HCT116 (cell line): ENCODE data around the gene STX1B. TPM values are rescaled to one million over a fixed set of nuclear protein-coding genes. Genes with fewer than 3 reads are reported as not detected.

ENCODE experiments used
- ATAC-seq: fragments of 200-7000 bp; cut with Tn5 transposase; 2 replicates; pipeline ENCODE4 v1.9.1; 2020; ENCODE audit warnings: mild to moderate bottlenecking, moderate library complexity
- BruUV-seq: library from RNA; stranded (reverse); fragments of 400-500 nt; replicated peaks from 2 replicates; lab custom pipeline; 2021; lab: Mats Ljungman, UMichigan
- CTCF ChIA-PET: fragments of 300-600 bp; sonication (Branson Sonifier 250); formaldehyde crosslinking; loops from one replicate; lab custom pipeline; 2021; ENCODE audit warnings: antibody characterized with exemption; lab: Charles Lee
- POLR2A ChIA-PET: fragments of 300-600, 350-600 bp; sonication (Branson Sonifier 250); formaldehyde crosslinking; loops from one replicate; lab custom pipeline; 2021; ENCODE audit warnings: antibody characterized with exemption; lab: Charles Lee
- RAD21 ChIA-PET, 2 experiments: fragments of 300-600 bp; sonication (Branson Sonifier 250); formaldehyde crosslinking; loops; one replicate each; lab custom pipeline; 2023; ENCODE audit warnings: low total read pairs in 2 of 2; ENCODE audit not compliant: uncharacterized antibody in 2 of 2, unreplicated experiment in 2 of 2, low non-redundant PET in 1 of 2; lab: Charles Lee
- DNase-seq: peaks from one replicate; pipeline ENCODE4 v3.0.0-alpha.2; 2010; ENCODE audit warnings: low read depth, low spot score
- H2AFZ ChIP-seq: fragments of 200-600 bp; shearing (Covaris generic), sonication (generic); 2 replicates; pipeline ENCODE4 v1.6.1; 2017; ENCODE audit warnings: low read depth, mixed run types, mixed read lengths, antibody characterized with exemption, low read length; ENCODE audit not compliant: poor library complexity, severe bottlenecking
- H3K27ac ChIP-seq: 2 replicates; pipeline ENCODE4 v1.5.1; 2012; ENCODE audit warnings: low read depth, low read length
- H3K27me3 ChIP-seq: fragments of 200-600 bp; sonication (generic); 2 replicates; pipeline ENCODE4 v1.6.1; 2016; ENCODE audit warnings: mixed run types, low read length, mixed read lengths; ENCODE audit not compliant: insufficient read depth
- H3K36me3 ChIP-seq, 2 experiments: fragments of 200-500 bp in 1 of 2; fragments of 200-600 bp in 1 of 2; sonication (Bioruptor generic) in 1 of 2; sonication (generic) in 1 of 2; 2 replicates each; pipeline versions ENCODE4 v1.5.1 to v1.6.1; 2014 to 2016; ENCODE audit warnings: low read length in 2 of 2, inconsistent platforms in 1 of 2, mixed read lengths in 1 of 2, mixed run types in 1 of 2; ENCODE audit not compliant: insufficient read depth in 2 of 2, control insufficient read depth in 1 of 2
- H3K4me1 ChIP-seq, 2 experiments: fragments of 200-600 bp in 1 of 2; sonication (generic) in 1 of 2; 2 replicates each; pipeline versions ENCODE4 v1.5.1 to v1.6.1; 2012 to 2017; ENCODE audit warnings: low read length in 2 of 2, inconsistent platforms in 1 of 2, mild to moderate bottlenecking in 1 of 2, mixed read lengths in 1 of 2, mixed run types in 1 of 2, moderate library complexity in 1 of 2; ENCODE audit not compliant: insufficient read depth in 2 of 2, control insufficient read depth in 1 of 2
- H3K4me2 ChIP-seq: fragments of 200-600 bp; sonication (generic); 2 replicates; pipeline ENCODE4 v1.6.1; 2017; ENCODE audit warnings: mixed run types, low read length, mixed read lengths
- H3K4me3 ChIP-seq, 2 experiments: fragments of 200-600 bp in 1 of 2; sonication (generic) in 1 of 2; replicated peaks in 1 of 2; 2 replicates each; pipeline ENCODE4 v1.5.1; 2011 to 2016; ENCODE audit warnings: low read length in 2 of 2, control low read depth in 1 of 2, low read depth in 1 of 2, mild to moderate bottlenecking in 1 of 2, mixed read lengths in 1 of 2, mixed run types in 1 of 2
- H3K79me2 ChIP-seq: fragments of 200-600 bp; sonication (generic); 2 replicates; pipeline ENCODE4 v1.6.1; 2017; ENCODE audit warnings: mild to moderate bottlenecking, mixed run types, low read length, moderate library complexity, mixed read lengths; ENCODE audit not compliant: insufficient read depth
- H3K9ac ChIP-seq: fragments of 200-600 bp; sonication (generic); 2 replicates; pipeline ENCODE4 v1.6.1; 2016; ENCODE audit warnings: low read length, mixed read lengths
- H3K9me2 ChIP-seq: fragments of 200-600 bp; sonication (generic), shearing (Covaris generic); 2 replicates; pipeline ENCODE4 v1.6.1; 2017; ENCODE audit warnings: mixed run types, mild to moderate bottlenecking, moderate library complexity; ENCODE audit not compliant: insufficient read depth
- H3K9me3 ChIP-seq, 2 experiments: fragments of 200-500 bp in 1 of 2; fragments of 200-600 bp in 1 of 2; sonication (Bioruptor generic) in 1 of 2; sonication (generic) in 1 of 2; 2 replicates each; pipeline ENCODE4 v1.6.1; 2014 to 2017; ENCODE audit warnings: low read length in 2 of 2, mixed read lengths in 2 of 2, inconsistent platforms in 1 of 2, low read depth in 1 of 2, mild to moderate bottlenecking in 1 of 2, mixed run types in 1 of 2, moderate library complexity in 1 of 2; ENCODE audit not compliant: control insufficient read depth in 1 of 2, insufficient read depth in 1 of 2
- H4K20me1 ChIP-seq: fragments of 200-600 bp; sonication (generic), shearing (Covaris generic); 2 replicates; pipeline ENCODE4 v1.6.1; 2017; ENCODE audit warnings: mixed run types, mild to moderate bottlenecking, moderate library complexity; ENCODE audit not compliant: insufficient read depth
- CEBPB ChIP-seq: IDR thresholded peaks from 2 replicates; pipeline ENCODE4 v1.6.1; 2012; ENCODE audit warnings: low read depth
- ELF1 ChIP-seq: IDR thresholded peaks from 2 replicates; pipeline ENCODE4 v1.6.1; 2012; ENCODE audit warnings: low read depth, borderline replicate concordance
- MAX ChIP-seq: IDR thresholded peaks from 2 replicates; pipeline ENCODE4 v1.6.1; 2012
- POLR2A ChIP-seq: IDR thresholded peaks from 2 replicates; pipeline ENCODE4 v1.7.0; 2011; ENCODE audit warnings: borderline replicate concordance; ENCODE audit not compliant: insufficient read depth, insufficient read length; ENCODE audit errors: extremely low read depth
- REST ChIP-seq: IDR thresholded peaks from 2 replicates; pipeline ENCODE4 v1.6.1; 2012; ENCODE audit warnings: low read depth
- SIN3A ChIP-seq: IDR thresholded peaks from 2 replicates; pipeline ENCODE4 v1.6.1; 2012; ENCODE audit warnings: low read depth
- TCF7L2 ChIP-seq: IDR thresholded peaks from 2 replicates; pipeline ENCODE4 v1.7.0; 2011; ENCODE audit warnings: borderline replicate concordance, inconsistent platforms; ENCODE audit not compliant: insufficient read depth, insufficient read length; ENCODE audit errors: extremely low read depth
- YY1 ChIP-seq: IDR thresholded peaks from 2 replicates; pipeline ENCODE4 v1.6.1; 2011; ENCODE audit warnings: low read length, low read depth, moderate library complexity, mild to moderate bottlenecking; ENCODE audit not compliant: insufficient replicate concordance; ENCODE audit errors: extremely low read depth
- ZFX ChIP-seq: fragments of 450-650 bp; IDR thresholded peaks from 2 replicates; pipeline ENCODE4 v1.6.1; 2017
- ZNF274 ChIP-seq: fragments of 200-500 bp; sonication (Bioruptor generic); IDR thresholded peaks from 2 replicates; pipeline ENCODE4 v1.6.1; 2014; ENCODE audit warnings: mild to moderate bottlenecking, low read depth, low read length, inconsistent platforms
- intact Hi-C: fragments of 100-400 bp; cut with micrococcal nuclease; formaldehyde crosslinking; loops from 2 replicates; pipeline ENCODE4 v1.10.0; 2022
- total RNA-seq: library from RNA; stranded (reverse); gene quantifications from one replicate; pipeline ENCODE4 v1.2.1, GENCODE V29; 2021; ENCODE audit not compliant: unreplicated experiment

The STX1B gene
- total RNA-seq, 1 experiment from 2014 or later: 1.6 TPM

- intact Hi-C loops: no loop called here
Observed at GRCh38 chr16:30990105-30990504, 20.3 kb downstream of the STX1B start.

More at GRCh38 chr16:30990105-30990504, 20.3 kb downstream of the STX1B start:
- POLR2A ChIA-PET: no interaction called here
- RAD21 ChIA-PET: no interaction called here
- no peak overlapping the region for H3K27ac ChIP-seq
- ATAC-seq: no peak
- no peak overlapping the region for H3K4me3 ChIP-seq
- no peaks in the 10 kb centered on the region for H3K27me3 ChIP-seq
- H3K9ac ChIP-seq: no peak overlapping the region
- no peak overlapping the region for H3K4me2 ChIP-seq
- H2AFZ ChIP-seq: no peak overlapping the region
- peaks cover 0 to 17% of the 10 kb centered on the region in 2 experiments; a peak in 3 of 4 replicates for H3K4me1 ChIP-seq
- no peaks in the 10 kb centered on the region for H4K20me1 ChIP-seq
- no peaks in the 10 kb centered on the region for H3K9me3 ChIP-seq
- no peaks in the 10 kb centered on the region for H3K79me2 ChIP-seq
- TF ChIP-seq SIN3A: no peak
- TF ChIP-seq MAX: no peak
- no peak for TF ChIP-seq REST
- TF ChIP-seq ELF1: no peak
- TF ChIP-seq ZFX: no peak
- TF ChIP-seq ZNF274: no peak
- TF ChIP-seq CEBPB: no peak
- TF ChIP-seq TCF7L2: no peak
- no peak for TF ChIP-seq YY1
- no peak for TF ChIP-seq POLR2A
- no peak for DNase-seq
- CTCF ChIA-PET: no interaction called here
- no peaks in the 10 kb centered on the region for H3K9me2 ChIP-seq
- no TSS peak for BruUV-seq
- H3K36me3 ChIP-seq: no peaks in the 10 kb centered on the region
